PC-3 (cell line): ENCODE data around the gene RPS29. TPM values are rescaled to one million over a fixed set of nuclear protein-coding genes. Genes with fewer than 3 reads are reported as not detected.
A peak's percentile ranks its signal among the peaks of the same experiment; 100 is the strongest.

ENCODE experiments used
- ATAC-seq: fragments of 200-7000 bp; cut with Tn5 transposase; 2 replicates; pipeline ENCODE4 v1.9.1; 2020; ENCODE audit warnings: mild to moderate bottlenecking, moderate library complexity
- BruUV-seq: library from RNA; stranded (reverse); fragments of 400-500 nt; replicated peaks from 2 replicates; lab custom pipeline; 2021; lab: Mats Ljungman, UMichigan
- CTCF ChIA-PET: fragments of 300-600 bp; sonication (Branson Sonifier 250); formaldehyde crosslinking; loops from one replicate; lab custom pipeline; 2022; ENCODE audit warnings: antibody characterized with exemption; lab: Charles Lee
- POLR2A ChIA-PET: fragments of 300-600 bp; sonication (Branson Sonifier 250); formaldehyde crosslinking; loops from one replicate; lab custom pipeline; 2022; ENCODE audit warnings: antibody characterized with exemption; ENCODE audit not compliant: unreplicated experiment; lab: Charles Lee
- DNase-seq: peaks from one replicate; pipeline ENCODE4 v3.0.0-alpha.2; 2015
- H2AFZ ChIP-seq: fragments of 300-600 bp; sonication (generic); 2 replicates; pipeline ENCODE4 v1.6.0; 2016; ENCODE audit warnings: antibody characterized with exemption, low read length
- H3F3A ChIP-seq: fragments of 300-600 bp; sonication (generic); one replicate; pipeline ENCODE4 v1.6.0; 2017; ENCODE audit warnings: antibody characterized with exemption, low read length, control low read depth, mild to moderate bottlenecking; ENCODE audit not compliant: unreplicated experiment
- H3K27ac ChIP-seq: fragments of 300-600 bp; sonication (generic); 2 replicates; pipeline ENCODE4 v1.5.1; 2016; ENCODE audit warnings: mild to moderate bottlenecking, low read length
- H3K27me3 ChIP-seq: fragments of 300-600 bp; sonication (generic); 2 replicates; pipeline ENCODE4 v1.6.1; 2016; ENCODE audit warnings: low read length, mixed read lengths
- H3K36me3 ChIP-seq: fragments of 300-600 bp; sonication (generic); 2 replicates; pipeline ENCODE4 v1.6.1; 2016; ENCODE audit warnings: low read depth, mixed run types, low read length, mixed read lengths
- H3K4me1 ChIP-seq: fragments of 300-600 bp; sonication (generic); 2 replicates; pipeline ENCODE4 v1.5.1; 2016; ENCODE audit warnings: low read length; ENCODE audit not compliant: insufficient read depth
- H3K4me2 ChIP-seq: fragments of 300-600 bp; sonication (generic); 2 replicates; pipeline ENCODE4 v1.6.0; 2016; ENCODE audit warnings: low read length
- H3K4me3 ChIP-seq: fragments of 300-600 bp; sonication (generic); 2 replicates; pipeline ENCODE4 v1.5.1; 2016; ENCODE audit warnings: mild to moderate bottlenecking, low read length, mixed read lengths
- H3K79me2 ChIP-seq: fragments of 300-600 bp; sonication (generic); 2 replicates; pipeline ENCODE4 v1.6.1; 2017; ENCODE audit warnings: low read length, mixed read lengths
- H3K9ac ChIP-seq: fragments of 300-600 bp; sonication (generic); 2 replicates; pipeline ENCODE4 v1.6.0; 2016; ENCODE audit warnings: mild to moderate bottlenecking, low read length
- H3K9me2 ChIP-seq: fragments of 300-600 bp; sonication (generic); replicated peaks from 2 replicates; pipeline ENCODE4 v1.6.1; 2016; ENCODE audit warnings: mixed run types, low read length, mixed read lengths
- H3K9me3 ChIP-seq: fragments of 300-600 bp; sonication (generic); 2 replicates; pipeline ENCODE4 v1.6.1; 2016; ENCODE audit warnings: low read length, mixed read lengths
- H4K20me1 ChIP-seq: fragments of 300-600 bp; sonication (generic); 2 replicates; pipeline ENCODE4 v1.6.1; 2016; ENCODE audit warnings: low read length, mixed read lengths
- EZH2 ChIP-seq: fragments of 300-600 bp; sonication (generic); IDR thresholded peaks from one replicate; pipeline ENCODE4 v1.6.1; 2017; ENCODE audit warnings: antibody characterized with exemption, mild to moderate bottlenecking, low read length; ENCODE audit not compliant: unreplicated experiment
- EZH2phosphoT487 ChIP-seq: fragments of 300-600 bp; sonication (generic); IDR thresholded peaks from 2 replicates; pipeline ENCODE4 v1.6.1; 2018; ENCODE audit warnings: mild to moderate bottlenecking, antibody characterized with exemption, low read length, borderline replicate concordance
- intact Hi-C: fragments of 100-400 bp; cut with micrococcal nuclease; formaldehyde crosslinking; loops from 2 replicates; pipeline ENCODE4 v1.9.0; 2023
- total RNA-seq: library from RNA; depleted of rRNA; stranded (reverse); fragments of >200 nt; gene quantifications from 2 replicates; pipeline ENCODE4 v1.2.3, GENCODE V29; 2014
- TF ChIP-seq, protein P1 (sequence below): fragments of 300-600 bp; sonication (generic); conservative IDR thresholded peaks from 2 replicates; pipeline ENCODE4 v1.5.1; 2017; ENCODE audit warnings: antibody characterized with exemption, low read depth, mild to moderate bottlenecking, low read length

RPS29 gene
- total RNA-seq, 1 experiment from 2014 or later: 1,912 TPM

DNA sequence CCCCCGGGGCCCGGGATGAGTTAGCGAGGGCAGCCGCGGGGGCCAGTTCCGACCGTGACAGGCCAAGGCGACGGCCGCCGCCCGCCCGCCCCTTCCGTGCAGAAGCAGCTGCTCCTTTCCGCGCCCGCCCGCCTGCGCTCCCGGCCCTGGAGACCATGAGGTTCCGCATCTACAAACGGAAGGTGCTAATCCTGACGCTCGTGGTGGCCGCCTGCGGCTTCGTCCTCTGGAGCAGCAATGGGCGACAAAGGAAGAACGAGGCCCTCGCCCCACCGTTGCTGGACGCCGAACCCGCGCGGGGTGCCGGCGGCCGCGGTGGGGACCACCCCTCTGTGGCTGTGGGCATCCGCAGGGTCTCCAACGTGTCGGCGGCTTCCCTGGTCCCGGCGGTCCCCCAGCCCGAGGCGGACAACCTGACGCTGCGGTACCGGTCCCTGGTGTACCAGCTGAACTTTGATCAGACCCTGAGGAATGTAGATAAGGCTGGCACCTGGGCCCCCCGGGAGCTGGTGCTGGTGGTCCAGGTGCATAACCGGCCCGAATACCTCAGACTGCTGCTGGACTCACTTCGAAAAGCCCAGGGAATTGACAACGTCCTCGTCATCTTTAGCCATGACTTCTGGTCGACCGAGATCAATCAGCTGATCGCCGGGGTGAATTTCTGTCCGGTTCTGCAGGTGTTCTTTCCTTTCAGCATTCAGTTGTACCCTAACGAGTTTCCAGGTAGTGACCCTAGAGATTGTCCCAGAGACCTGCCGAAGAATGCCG is 35.1 kb upstream of the RPS29 start:
- Histone ChIP-seq H3K36me3 (peaks cover 15% of the 10 kb centered on the region), H3K4me3 (peak overlapping the region; percentile 92), H3K27me3 (no peaks in the 10 kb centered on the region), H4K20me1 (peaks cover 31% of the 10 kb centered on the region), H3K4me1 (peaks cover 45% of the 10 kb centered on the region), H3K79me2 (peaks cover 90% of the 10 kb centered on the region), H3K4me2 (peak overlapping the region; percentile 96), H3K9me3 (no peaks in the 10 kb centered on the region), H3K9ac (peak overlapping the region; percentile 92), H3K27ac (peak overlapping the region; percentile 85; the same call in 1 of the 2 replicates), H3K9me2 (no peaks in the 10 kb centered on the region), H2AFZ (peak overlapping the region; percentile 72), H3F3A (peaks cover 8% of the 10 kb centered on the region)
- no TSS peak for BruUV-seq
- ChIA-PET POLR2A (interaction anchor here (0.6 to 1.7 kb wide), 6 partner anchors 11 to 150 kb away, joined by 3 to 18 read pairs (median 5); partner anchors contain the start of gene LRR1), CTCF (interaction anchor here (0.7 to 1.7 kb wide), 3 partner anchors 13 to 160 kb away, joined by 4 to 8 read pairs (median 6); no protein-coding TSS in a partner anchor)
- TF ChIP-seq EZH2phosphoT487: no peak
- TF ChIP-seq, protein P1, sequence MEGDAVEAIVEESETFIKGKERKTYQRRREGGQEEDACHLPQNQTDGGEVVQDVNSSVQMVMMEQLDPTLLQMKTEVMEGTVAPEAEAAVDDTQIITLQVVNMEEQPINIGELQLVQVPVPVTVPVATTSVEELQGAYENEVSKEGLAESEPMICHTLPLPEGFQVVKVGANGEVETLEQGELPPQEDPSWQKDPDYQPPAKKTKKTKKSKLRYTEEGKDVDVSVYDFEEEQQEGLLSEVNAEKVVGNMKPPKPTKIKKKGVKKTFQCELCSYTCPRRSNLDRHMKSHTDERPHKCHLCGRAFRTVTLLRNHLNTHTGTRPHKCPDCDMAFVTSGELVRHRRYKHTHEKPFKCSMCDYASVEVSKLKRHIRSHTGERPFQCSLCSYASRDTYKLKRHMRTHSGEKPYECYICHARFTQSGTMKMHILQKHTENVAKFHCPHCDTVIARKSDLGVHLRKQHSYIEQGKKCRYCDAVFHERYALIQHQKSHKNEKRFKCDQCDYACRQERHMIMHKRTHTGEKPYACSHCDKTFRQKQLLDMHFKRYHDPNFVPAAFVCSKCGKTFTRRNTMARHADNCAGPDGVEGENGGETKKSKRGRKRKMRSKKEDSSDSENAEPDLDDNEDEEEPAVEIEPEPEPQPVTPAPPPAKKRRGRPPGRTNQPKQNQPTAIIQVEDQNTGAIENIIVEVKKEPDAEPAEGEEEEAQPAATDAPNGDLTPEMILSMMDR: no peak
- TF ChIP-seq EZH2: no peak
- intact Hi-C loops: loop anchor here (5.0 kb wide), 1 partner anchor 71 kb away; the partner anchor contains the start of gene KLHDC1
- DNase-seq (peak; percentile 43), ATAC-seq (peak; percentile 18)

DNA sequence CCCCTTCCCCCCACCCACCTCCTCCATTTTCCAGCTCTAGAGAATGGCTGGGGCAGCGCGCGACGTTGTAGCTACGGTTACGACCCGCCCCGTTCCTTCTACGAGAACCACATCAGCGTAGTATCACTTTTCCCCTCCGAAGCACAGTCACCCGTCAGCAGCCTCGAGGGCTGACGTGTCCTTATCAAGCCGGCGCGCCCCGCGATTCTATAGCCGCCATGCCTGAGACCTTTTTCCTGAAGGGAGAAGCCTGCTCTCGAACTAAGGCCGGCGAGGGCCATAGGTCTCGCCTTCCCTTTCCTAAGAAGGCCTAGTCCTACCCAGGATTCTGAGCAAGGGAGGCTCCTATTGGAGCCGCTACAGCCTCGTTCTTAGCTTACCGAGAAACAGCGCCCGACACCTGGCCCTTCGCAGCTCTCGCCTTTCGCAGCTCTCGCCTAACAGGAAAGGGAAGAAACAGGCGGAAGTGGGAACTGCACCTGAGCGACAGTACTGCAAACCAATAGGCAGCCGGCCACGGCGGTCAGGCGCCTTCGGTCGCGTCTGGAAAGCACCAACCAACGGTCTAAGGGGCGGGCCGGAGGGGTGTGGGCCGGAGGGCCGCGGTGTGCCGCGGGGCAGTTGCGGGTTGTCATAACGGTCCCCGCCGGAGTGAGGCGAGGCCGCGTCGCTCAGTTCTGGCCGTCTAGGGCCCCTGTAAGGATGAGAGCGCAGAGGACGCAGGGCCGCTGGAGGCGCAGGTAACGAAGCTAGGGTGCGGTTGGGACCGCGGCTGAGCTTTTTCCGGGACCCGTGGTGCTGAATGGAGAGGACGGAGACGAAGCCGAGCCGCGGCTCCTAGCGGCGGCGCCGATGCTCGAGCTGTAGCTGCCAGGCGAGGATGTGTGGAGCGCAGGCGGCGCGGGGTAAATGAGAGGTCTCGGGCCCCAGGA is 34.3 kb upstream of the RPS29 start, which contains the start of the genes MGAT2 and RPL36AL:
Gene MGAT2 (plus strand): TSS at position 618 of the 932 bp plus-strand sequence. CDS start 470 bp downstream, outside the sequence.
Gene RPL36AL (minus strand): TSS at position 445 of the 932 bp plus-strand sequence. CDS start 1,522 bp downstream, outside the sequence.
- Histone ChIP-seq H3K9ac (peak within 1 kb of the TSS; percentile 92), H3K27ac (peak within 1 kb of the TSS; percentile 85), H2AFZ (peak within 1 kb of the TSS; percentile 72), H3K79me2 (peaks cover 84% of the 10 kb centered on the region), H3K4me3 (peak within 1 kb of the TSS; percentile 92), H3K4me2 (peak within 1 kb of the TSS; percentile 96), H4K20me1 (peaks cover 31% of the 10 kb centered on the region), H3F3A (peaks cover 5% of the 10 kb centered on the region), H3K4me1 (peaks cover 45% of the 10 kb centered on the region), H3K9me3 (no peaks in the 10 kb centered on the region), H3K9me2 (no peaks in the 10 kb centered on the region), H3K27me3 (no peaks in the 10 kb centered on the region), H3K36me3 (peaks cover 15% of the 10 kb centered on the region)
- peak; percentile 99 for DNase-seq
- CTCF ChIA-PET: interaction anchor here (0.6 to 1.7 kb wide), 5 partner anchors 14 to 494 kb away, joined by 3 to 8 read pairs (median 4); no protein-coding TSS in a partner anchor
- BruUV-seq: no TSS peak
- ATAC-seq: peak; percentile 91
- POLR2A ChIA-PET: interaction anchor here (0.6 to 1.7 kb wide), 13 partner anchors 8 to 1790 kb away, joined by 3 to 18 read pairs (median 5); partner anchors contain the start of genes LRR1, POLE2 and RPS29
- TF ChIP-seq, protein P1: peak; percentile 31; the same call in 1 of the 2 replicates
- no peak for TF ChIP-seq EZH2phosphoT487
- intact Hi-C loops: loop anchor here (1.0 to 5.0 kb wide), 3 partner anchors 22 to 72 kb away; partner anchors contain the start of genes KLHDC1, LRR1 and RPS29
